Thyroid gland (tissue), 4 donors: ENCODE measurements around the gene KLF13.

Source experiments
- POLR2A ChIP-seq, 2 donors: fragments of 450-650 bp; IDR thresholded peaks; one replicate each; pipeline ENCODE4 v1.6.1; 2017; ENCODE audit warnings: antibody characterized with exemption in 2 of 2, mild to moderate bottlenecking in 2 of 2, moderate library complexity in 1 of 2
- TF ChIP-seq, protein P1 (sequence below), 6 experiments: fragments of 200-600 bp in 3 of 6; fragments of 450-650 bp in 3 of 6; sonication (generic) in 3 of 6; IDR thresholded peaks; one replicate each; pipeline ENCODE4 v1.5.1; 2016 to 2019; ENCODE audit warnings: antibody characterized with exemption in 6 of 6, mild to moderate bottlenecking in 2 of 6, inconsistent platforms in 1 of 6, moderate library complexity in 1 of 6

DNA sequence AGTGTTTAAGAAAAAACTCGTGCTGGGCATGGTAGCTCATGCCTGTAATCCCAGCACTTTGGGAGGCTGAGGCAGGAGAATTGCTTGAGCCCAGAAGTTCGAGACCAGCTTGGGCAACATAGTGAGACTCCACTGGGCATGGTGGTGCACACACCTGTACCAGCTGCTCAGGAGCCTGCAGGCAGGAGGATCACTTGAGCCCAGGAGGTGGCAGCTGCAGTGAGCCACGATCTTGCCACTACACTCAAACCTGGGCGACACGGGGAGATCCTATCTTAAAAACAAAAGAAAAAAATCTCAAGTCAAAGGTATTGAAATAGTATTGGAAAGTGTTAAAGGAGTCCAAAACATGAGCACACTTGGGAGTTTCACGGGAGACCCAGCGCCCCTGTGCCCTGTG is 14.0 kb downstream of the KLF13 start:
- TF ChIP-seq, protein P1, sequence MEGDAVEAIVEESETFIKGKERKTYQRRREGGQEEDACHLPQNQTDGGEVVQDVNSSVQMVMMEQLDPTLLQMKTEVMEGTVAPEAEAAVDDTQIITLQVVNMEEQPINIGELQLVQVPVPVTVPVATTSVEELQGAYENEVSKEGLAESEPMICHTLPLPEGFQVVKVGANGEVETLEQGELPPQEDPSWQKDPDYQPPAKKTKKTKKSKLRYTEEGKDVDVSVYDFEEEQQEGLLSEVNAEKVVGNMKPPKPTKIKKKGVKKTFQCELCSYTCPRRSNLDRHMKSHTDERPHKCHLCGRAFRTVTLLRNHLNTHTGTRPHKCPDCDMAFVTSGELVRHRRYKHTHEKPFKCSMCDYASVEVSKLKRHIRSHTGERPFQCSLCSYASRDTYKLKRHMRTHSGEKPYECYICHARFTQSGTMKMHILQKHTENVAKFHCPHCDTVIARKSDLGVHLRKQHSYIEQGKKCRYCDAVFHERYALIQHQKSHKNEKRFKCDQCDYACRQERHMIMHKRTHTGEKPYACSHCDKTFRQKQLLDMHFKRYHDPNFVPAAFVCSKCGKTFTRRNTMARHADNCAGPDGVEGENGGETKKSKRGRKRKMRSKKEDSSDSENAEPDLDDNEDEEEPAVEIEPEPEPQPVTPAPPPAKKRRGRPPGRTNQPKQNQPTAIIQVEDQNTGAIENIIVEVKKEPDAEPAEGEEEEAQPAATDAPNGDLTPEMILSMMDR (IDR thresholded peaks at IDR 0.05), result no peak
- no peak for TF ChIP-seq POLR2A (IDR thresholded peaks at IDR 0.05)
